Panc1 (cell line): Measurements from ENCODE around the gene ARHGEF17.

Source experiments
- CTCF ChIP-seq: fragments of 450-650 bp; IDR thresholded peaks from 2 replicates; pipeline ENCODE4 v1.5.1; 2017; ENCODE audit warnings: mild to moderate bottlenecking
- POLR2AphosphoS5 ChIP-seq: IDR thresholded peaks from 2 replicates; pipeline ENCODE4 v1.6.1; 2012; ENCODE audit warnings: mild to moderate bottlenecking, low read depth, low read length, moderate library complexity
- SIN3A ChIP-seq: IDR thresholded peaks from 2 replicates; pipeline ENCODE4 v1.6.1; 2012; ENCODE audit warnings: low read depth, mild to moderate bottlenecking, low read length, moderate library complexity, borderline replicate concordance; ENCODE audit not compliant: insufficient read depth
- TCF7L2 ChIP-seq: IDR thresholded peaks from 2 replicates; pipeline ENCODE4 v1.6.1; 2011; ENCODE audit warnings: mild to moderate bottlenecking, low read depth, low read length, inconsistent platforms

GRCh38 chr11:73390601-73391565 lies 82.8 kb downstream of the ARHGEF17 start:
- TF ChIP-seq CTCF, result no peak
- no peak for TF ChIP-seq SIN3A
- TF ChIP-seq POLR2AphosphoS5, result no peak
- TF ChIP-seq TCF7L2, result no peak
